Endothelial cell of umbilical vein (primary cell): Measurements from ENCODE around the gene RNF169. TPM values are rescaled to one million over a fixed set of nuclear protein-coding genes. Genes with fewer than 3 reads are reported as not detected.

Experiments
- BruUV-seq: library from RNA; stranded (reverse); fragments of 400-500 nt; replicated peaks from 2 replicates; lab custom pipeline; 2021; lab: Mats Ljungman, UMichigan
- CTCF ChIA-PET: fragments of 300-600, 350-600 bp; sonication (Branson Sonifier 250); formaldehyde crosslinking; loops from one replicate; lab custom pipeline; 2021; ENCODE audit warnings: antibody characterized with exemption, inconsistent platforms; lab: Charles Lee
- POLR2A ChIA-PET: fragments of 300-600, 350-600 bp; sonication (Branson Sonifier 250); formaldehyde crosslinking; loops from one replicate; lab custom pipeline; 2021; ENCODE audit warnings: antibody characterized with exemption, inconsistent platforms; lab: Charles Lee
- DNase-seq: peaks from one replicate; pipeline ENCODE4 v3.0.0-alpha.2; 2011; ENCODE audit warnings: low read depth, low spot score
- FAIRE-seq: peaks from 2 replicates; lab custom pipeline; 2011; peaks lifted over from hg19 to GRCh38; lab: Jason Lieb, UNC
- H2AFZ ChIP-seq: 2 replicates; pipeline ENCODE4 v1.6.0; 2012; ENCODE audit warnings: low read depth, low read length, control low read depth, inconsistent platforms
- H3K27ac ChIP-seq: 2 replicates; pipeline ENCODE4 v1.5.1; 2011; ENCODE audit warnings: low read depth, mild to moderate bottlenecking, control low read depth, low read length, moderate library complexity; ENCODE audit not compliant: insufficient read depth
- H3K27me3 ChIP-seq, 2 experiments: 2 replicates each; pipeline versions ENCODE4 v1.6.0 to v1.6.1; 2011; ENCODE audit warnings: low read length in 2 of 2, mixed read lengths in 1 of 2; ENCODE audit not compliant: control insufficient read depth in 2 of 2, insufficient read depth in 2 of 2
- H3K36me3 ChIP-seq, 2 experiments: 2 replicates in 1 of 2; 3 replicates in 1 of 2; pipeline ENCODE4 v1.5.1; 2011; ENCODE audit warnings: low read length in 2 of 2, mild to moderate bottlenecking in 1 of 2, moderate library complexity in 1 of 2; ENCODE audit not compliant: control insufficient read depth in 2 of 2, insufficient read depth in 2 of 2; ENCODE audit errors: extremely low read depth in 1 of 2
- H3K4me1 ChIP-seq: 3 replicates; pipeline ENCODE4 v1.5.1; 2011; ENCODE audit warnings: mild to moderate bottlenecking, low read length; ENCODE audit not compliant: control insufficient read depth, insufficient read depth; ENCODE audit errors: extremely low read depth
- H3K4me2 ChIP-seq: 2 replicates; pipeline ENCODE4 v1.6.1; 2011; ENCODE audit warnings: low read length, control low read depth, mixed read lengths; ENCODE audit not compliant: insufficient read depth
- H3K4me3 ChIP-seq, 3 experiments: fragments of 200-600 bp in 1 of 3; sonication (generic), shearing (Covaris generic) in 1 of 3; replicated peaks in 1 of 3; 2 replicates each; pipeline ENCODE4 v1.5.1; 2011 to 2016; ENCODE audit warnings: control low read depth in 3 of 3, low read length in 3 of 3, mild to moderate bottlenecking in 2 of 3, inconsistent platforms in 1 of 3, low read depth in 1 of 3, moderate library complexity in 1 of 3; ENCODE audit not compliant: insufficient read depth in 1 of 3
- H3K79me2 ChIP-seq: 2 replicates; pipeline ENCODE4 v1.6.0; 2012; ENCODE audit warnings: low read length, inconsistent platforms; ENCODE audit not compliant: control insufficient read depth, insufficient read depth
- H3K9ac ChIP-seq: replicated peaks from 2 replicates; pipeline ENCODE3; 2011; ENCODE audit warnings: low read length, control low read depth; ENCODE audit not compliant: insufficient read depth; ENCODE audit errors: extremely low read depth
- H3K9me1 ChIP-seq: replicated peaks from 3 replicates; pipeline ENCODE4 v1.6.0; 2011; ENCODE audit warnings: mild to moderate bottlenecking, low read length; ENCODE audit not compliant: control insufficient read depth, insufficient read depth; ENCODE audit errors: extremely low read depth
- H3K9me3 ChIP-seq: replicated peaks from 2 replicates; pipeline ENCODE4 v1.5.1; 2012; ENCODE audit warnings: low read length, inconsistent platforms; ENCODE audit not compliant: control insufficient read depth, insufficient read depth
- H4K20me1 ChIP-seq: replicated peaks from 2 replicates; pipeline ENCODE3; 2011; ENCODE audit warnings: mild to moderate bottlenecking, low read length; ENCODE audit not compliant: control insufficient read depth, insufficient read depth; ENCODE audit errors: extremely low read depth
- CTCF ChIP-seq, 2 donors: IDR thresholded peaks; 1 replicate in 1 of 2; 2 replicates in 1 of 2; pipeline ENCODE4 v1.5.1; 2011; ENCODE audit warnings: low read length in 2 of 2, mild to moderate bottlenecking in 2 of 2, moderate library complexity in 2 of 2, control low read depth in 1 of 2, inconsistent platforms in 1 of 2, low read depth in 1 of 2; ENCODE audit not compliant: insufficient read depth in 1 of 2; ENCODE audit errors: extremely low read depth in 1 of 2
- FOS ChIP-seq: IDR thresholded peaks from 2 replicates; pipeline ENCODE4 v1.6.1; 2011; ENCODE audit warnings: mild to moderate bottlenecking, low read length, moderate library complexity, borderline replicate concordance; ENCODE audit not compliant: insufficient read depth
- JUN ChIP-seq: IDR thresholded peaks from 2 replicates; pipeline ENCODE4 v1.6.1; 2011; ENCODE audit warnings: borderline replicate concordance, low read depth; ENCODE audit not compliant: insufficient read length, insufficient read depth
- dilution Hi-C: fragments of 300-500 bp; cut with MboI; formaldehyde crosslinking; loops from one replicate; pipeline ENCODE4 v1.15.0; 2019; ENCODE audit warnings: low sequenced_read_pairs; ENCODE audit not compliant: extremely low pct_ligation_motif_present
- intact Hi-C: fragments of 100-400 bp; cut with micrococcal nuclease; formaldehyde crosslinking; loops from one replicate; pipeline ENCODE4 v1.10.0; 2022
- polyA plus RNA-seq, 4 experiments: library from polyadenylated mRNA; depleted of rRNA in 3 of 4; stranded (reverse) in 3 of 4; unstranded in 1 of 4; fragments of >200 nt; gene quantifications; 2 replicates each; pipeline versions ENCODE4 v1.2.1 to v1.2.3, GENCODE V29; 2011 to 2012; ENCODE audit warnings: missing spikeins in 1 of 4
- total RNA-seq: library from RNA; stranded (reverse); gene quantifications from 2 replicates; pipeline ENCODE4 v1.2.3, GENCODE V29; 2021

The RNF169 gene
- total and polyA plus RNA-seq, 2 donors (not counting 3 experiments of a cell fraction or from before 2014, with no cell fraction given), result 5.8 to 21.3 TPM

- CTCF ChIA-PET, result no interaction called here
Measured at GRCh38 chr11:74709175-74709574, 39.5 kb upstream of the RNF169 start.

More at GRCh38 chr11:74709175-74709574, 39.5 kb upstream of the RNF169 start:
- no peak for TF ChIP-seq JUN
- no peak for TF ChIP-seq CTCF (IDR thresholded peaks at IDR 0.05; ENCODE audit: extremely low read depth in 1 of 2, insufficient read depth in 1 of 2, low read depth in 1 of 2, low read length in 2 of 2)
- no peak for TF ChIP-seq FOS
- POLR2A ChIA-PET, result no interaction called here
- Histone ChIP-seq H4K20me1 (no peaks in the 10 kb centered on the region), H3K79me2 (no peaks in the 10 kb centered on the region), H3K4me3 (no peak overlapping the region), H3K9me3 (no peaks in the 10 kb centered on the region), H3K4me1 (no peaks in the 10 kb centered on the region), H2AFZ (no peak overlapping the region), H3K9me1 (no peaks in the 10 kb centered on the region), H3K27ac (no peak overlapping the region), H3K4me2 (no peak overlapping the region), H3K36me3 (no peaks in the 10 kb centered on the region), H3K27me3 (peaks cover 0 to 2% of the 10 kb centered on the region in 2 experiments), H3K9ac (no peak overlapping the region)
- no TSS peak for BruUV-seq
- dilution Hi-C loops, result loop anchor here (25.0 kb wide), 1 partner anchor 153 kb away; no protein-coding TSS in a partner anchor
- DNase-seq, result no peak
- no peak for FAIRE-seq
- intact Hi-C loops, result no loop called here
